DOHH2 (cell line): ENCODE measurements around the gene GUK1.
"Not testable (repeated sequence)": the region's sequence is repeated elsewhere in the genome, so short reads cannot be mapped to it uniquely, and the experiment has no call there.

Source experiments
- H3F3A ChIP-seq: fragments of 200-600 bp; sonication (generic), shearing (Covaris generic); 2 replicates; pipeline ENCODE4 v1.6.0; 2016; ENCODE audit warnings: antibody characterized with exemption, mild to moderate bottlenecking; ENCODE audit not compliant: control insufficient read depth, insufficient read depth
- H3K27ac ChIP-seq: fragments of 200-600 bp; sonication (generic); 2 replicates; pipeline ENCODE4 v1.5.1; 2014; ENCODE audit warnings: low read depth, mild to moderate bottlenecking, low read length, moderate library complexity
- H3K27me3 ChIP-seq: fragments of 200-600 bp; sonication (generic); 2 replicates; pipeline ENCODE4 v1.6.1; 2014; ENCODE audit warnings: mild to moderate bottlenecking, low read length, mixed read lengths; ENCODE audit not compliant: control insufficient read depth
- H3K36me3 ChIP-seq: fragments of 200-600 bp; sonication (generic); 2 replicates; pipeline ENCODE4 v1.6.1; 2014; ENCODE audit warnings: mild to moderate bottlenecking, low read length, moderate library complexity, mixed read lengths; ENCODE audit not compliant: control insufficient read depth
- H3K4me1 ChIP-seq: fragments of 200-600 bp; sonication (generic); 2 replicates; pipeline ENCODE4 v1.6.1; 2014; ENCODE audit warnings: mild to moderate bottlenecking, low read length, mixed read lengths; ENCODE audit not compliant: control insufficient read depth
- H3K4me2 ChIP-seq: fragments of 200-600 bp; sonication (generic); 2 replicates; pipeline ENCODE4 v1.6.0; 2014; ENCODE audit warnings: mild to moderate bottlenecking, low read length, moderate library complexity
- H3K4me3 ChIP-seq: fragments of 200-600 bp; sonication (generic); 2 replicates; pipeline ENCODE4 v1.5.1; 2014; ENCODE audit warnings: mild to moderate bottlenecking, low read length, mixed read lengths
- H3K79me2 ChIP-seq: fragments of 200-600 bp; sonication (generic); 2 replicates; pipeline ENCODE4 v1.6.1; 2014; ENCODE audit warnings: mild to moderate bottlenecking, low read length, mixed read lengths; ENCODE audit not compliant: control insufficient read depth
- H3K9me2 ChIP-seq: fragments of 200-600 bp; sonication (generic); replicated peaks from 2 replicates; pipeline ENCODE4 v1.6.1; 2014; ENCODE audit warnings: mild to moderate bottlenecking, low read length, mixed read lengths; ENCODE audit not compliant: control insufficient read depth
- H3K9me3 ChIP-seq: fragments of 200-600 bp; sonication (generic); 2 replicates; pipeline ENCODE4 v1.6.1; 2014; ENCODE audit warnings: antibody characterized with exemption, low read length, mixed read lengths; ENCODE audit not compliant: control insufficient read depth, insufficient read depth
- H4K20me1 ChIP-seq: fragments of 200-600 bp; sonication (generic); 2 replicates; pipeline ENCODE4 v1.6.0; 2014; ENCODE audit warnings: low read depth, mild to moderate bottlenecking, antibody characterized with exemption, low read length, moderate library complexity; ENCODE audit not compliant: control insufficient read depth, insufficient read depth
- EZH2phosphoT487 ChIP-seq: fragments of 200-600 bp; sonication (generic); IDR thresholded peaks from 2 replicates; pipeline ENCODE4 v1.6.1; 2017; ENCODE audit warnings: borderline replicate concordance, mild to moderate bottlenecking, antibody characterized with exemption, low read length, moderate library complexity, mixed read lengths
- TF ChIP-seq, protein P1 (sequence below): fragments of 200-600 bp; sonication (generic); IDR thresholded peaks from one replicate; pipeline ENCODE4 v1.5.1; 2014; ENCODE audit warnings: antibody characterized with exemption, mild to moderate bottlenecking, low read depth, low read length; ENCODE audit not compliant: poor library complexity, severe bottlenecking

Gene GUK1

GRCh38 chr1:228172591-228173527 is 32.8 kb downstream of the GUK1 start:
- peaks cover 35% of the 10 kb centered on the region for H3K79me2 ChIP-seq
- H3K4me2 ChIP-seq, result no peak overlapping the region
- no peak overlapping the region for H3K4me3 ChIP-seq
- no peaks in the 10 kb centered on the region; the same call in 1 of the 2 replicates for H4K20me1 ChIP-seq
- peaks cover 3% of the 10 kb centered on the region; the same call in 1 of the 2 replicates for H3K4me1 ChIP-seq
- no peak overlapping the region for H3K27ac ChIP-seq
- H3K36me3 ChIP-seq, result peaks cover 9% of the 10 kb centered on the region; the same call in 1 of the 2 replicates
- no peaks in the 10 kb centered on the region for H3K9me2 ChIP-seq
- no peak for TF ChIP-seq EZH2phosphoT487
- TF ChIP-seq, protein P1, sequence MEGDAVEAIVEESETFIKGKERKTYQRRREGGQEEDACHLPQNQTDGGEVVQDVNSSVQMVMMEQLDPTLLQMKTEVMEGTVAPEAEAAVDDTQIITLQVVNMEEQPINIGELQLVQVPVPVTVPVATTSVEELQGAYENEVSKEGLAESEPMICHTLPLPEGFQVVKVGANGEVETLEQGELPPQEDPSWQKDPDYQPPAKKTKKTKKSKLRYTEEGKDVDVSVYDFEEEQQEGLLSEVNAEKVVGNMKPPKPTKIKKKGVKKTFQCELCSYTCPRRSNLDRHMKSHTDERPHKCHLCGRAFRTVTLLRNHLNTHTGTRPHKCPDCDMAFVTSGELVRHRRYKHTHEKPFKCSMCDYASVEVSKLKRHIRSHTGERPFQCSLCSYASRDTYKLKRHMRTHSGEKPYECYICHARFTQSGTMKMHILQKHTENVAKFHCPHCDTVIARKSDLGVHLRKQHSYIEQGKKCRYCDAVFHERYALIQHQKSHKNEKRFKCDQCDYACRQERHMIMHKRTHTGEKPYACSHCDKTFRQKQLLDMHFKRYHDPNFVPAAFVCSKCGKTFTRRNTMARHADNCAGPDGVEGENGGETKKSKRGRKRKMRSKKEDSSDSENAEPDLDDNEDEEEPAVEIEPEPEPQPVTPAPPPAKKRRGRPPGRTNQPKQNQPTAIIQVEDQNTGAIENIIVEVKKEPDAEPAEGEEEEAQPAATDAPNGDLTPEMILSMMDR, result no peak
- H3F3A ChIP-seq, result no peaks in the 10 kb centered on the region
- H3K9me3 ChIP-seq, result peaks cover 5% of the 10 kb centered on the region; the same call in 1 of the 2 replicates
- no peaks in the 10 kb centered on the region for H3K27me3 ChIP-seq

- not testable (repeated sequence) for H3K36me3 ChIP-seq, H3K4me1 ChIP-seq, H3K27ac ChIP-seq, H3F3A ChIP-seq, H3K4me3 ChIP-seq, H3K4me2 ChIP-seq, H3K27me3 ChIP-seq, H3K9me3 ChIP-seq, H3K9me2 ChIP-seq, H4K20me1 ChIP-seq
- peaks cover 28% of the 10 kb centered on the region for H3K79me2 ChIP-seq
Measured at GRCh38 chr1:228173528-228174481, 33.7 kb downstream of the GUK1 start.

DNA sequence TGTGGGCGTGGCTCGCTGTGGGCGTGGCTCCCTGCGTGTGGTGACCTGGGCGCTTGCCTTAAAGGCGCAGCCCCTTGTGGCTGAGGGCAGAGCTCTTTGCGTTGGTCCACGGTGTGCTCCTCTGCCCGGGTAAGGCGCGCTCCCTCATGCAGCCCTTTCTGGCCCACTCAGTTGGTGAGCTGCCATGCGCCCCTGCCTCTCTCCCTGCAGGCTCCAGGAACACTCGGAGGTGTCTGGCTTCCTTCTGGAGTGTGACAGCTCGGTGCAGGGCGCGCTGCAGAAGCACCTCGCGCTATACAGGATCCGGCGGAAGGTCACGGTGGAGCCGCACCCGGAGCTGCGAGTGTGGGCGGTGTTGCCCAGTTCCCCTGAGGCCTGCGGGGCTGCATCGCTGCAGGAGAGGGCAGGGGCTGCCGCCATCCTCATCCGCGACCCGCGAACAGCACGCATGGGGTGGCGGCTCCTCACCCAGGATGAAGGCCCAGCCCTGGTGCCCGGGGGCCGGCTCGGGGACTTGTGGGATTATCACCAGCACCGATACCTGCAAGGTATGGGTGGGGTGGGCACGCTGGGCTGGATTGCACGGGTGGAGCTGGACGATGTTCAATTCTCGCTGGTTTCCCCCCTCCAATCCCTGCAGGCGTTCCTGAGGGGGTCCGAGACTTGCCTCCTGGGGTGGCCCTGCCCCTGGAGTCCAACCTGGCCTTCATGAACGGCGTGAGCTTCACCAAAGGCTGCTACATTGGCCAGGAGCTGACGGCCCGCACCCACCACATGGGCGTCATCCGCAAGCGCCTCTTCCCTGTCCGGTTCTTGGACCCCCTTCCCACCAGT is 34.6 kb downstream of the GUK1 start:
- Histone ChIP-seq H3K4me3 (no peak overlapping the region), H3K9me2 (no peaks in the 10 kb centered on the region), H3K36me3 (peaks cover 9% of the 10 kb centered on the region; the same call in 1 of the 2 replicates), H3K79me2 (peaks cover 22% of the 10 kb centered on the region), H3F3A (no peaks in the 10 kb centered on the region), H4K20me1 (no peaks in the 10 kb centered on the region), H3K27me3 (no peaks in the 10 kb centered on the region), H3K4me2 (no peak overlapping the region), H3K27ac (no peak overlapping the region), H3K4me1 (peaks cover 3% of the 10 kb centered on the region; the same call in 1 of the 2 replicates), H3K9me3 (peaks cover 5% of the 10 kb centered on the region; the same call in 1 of the 2 replicates)
- TF ChIP-seq EZH2phosphoT487, result no peak
